ENCODE data around the gene KRTAP2-2.

DNA sequence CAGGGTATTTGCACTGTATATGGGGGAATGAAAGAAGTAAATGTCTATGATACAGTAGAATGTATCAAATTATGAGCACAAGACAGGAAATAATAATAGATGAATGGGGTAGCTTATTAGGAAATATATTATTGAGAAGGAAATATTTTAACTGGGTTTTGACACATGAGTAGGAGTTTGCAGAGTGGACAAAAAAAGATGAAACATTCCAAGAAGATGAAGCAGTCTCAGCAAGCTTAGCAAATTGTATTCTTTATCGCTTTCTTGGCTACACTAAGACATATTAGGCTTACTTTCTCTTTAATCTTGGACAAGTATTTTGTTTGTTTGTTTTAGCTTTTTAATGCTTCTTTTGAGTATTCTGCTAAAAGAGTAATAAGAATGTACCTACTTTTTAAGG, 48.9 kb upstream of the KRTAP2-2 start:
- no peak for TF ChIP-seq POLR2AphosphoS5 (IDR thresholded peaks at IDR 0.05)
- no peak for TF ChIP-seq POLR2A (IDR thresholded peaks at IDR 0.05)
- TF ChIP-seq, protein P1, sequence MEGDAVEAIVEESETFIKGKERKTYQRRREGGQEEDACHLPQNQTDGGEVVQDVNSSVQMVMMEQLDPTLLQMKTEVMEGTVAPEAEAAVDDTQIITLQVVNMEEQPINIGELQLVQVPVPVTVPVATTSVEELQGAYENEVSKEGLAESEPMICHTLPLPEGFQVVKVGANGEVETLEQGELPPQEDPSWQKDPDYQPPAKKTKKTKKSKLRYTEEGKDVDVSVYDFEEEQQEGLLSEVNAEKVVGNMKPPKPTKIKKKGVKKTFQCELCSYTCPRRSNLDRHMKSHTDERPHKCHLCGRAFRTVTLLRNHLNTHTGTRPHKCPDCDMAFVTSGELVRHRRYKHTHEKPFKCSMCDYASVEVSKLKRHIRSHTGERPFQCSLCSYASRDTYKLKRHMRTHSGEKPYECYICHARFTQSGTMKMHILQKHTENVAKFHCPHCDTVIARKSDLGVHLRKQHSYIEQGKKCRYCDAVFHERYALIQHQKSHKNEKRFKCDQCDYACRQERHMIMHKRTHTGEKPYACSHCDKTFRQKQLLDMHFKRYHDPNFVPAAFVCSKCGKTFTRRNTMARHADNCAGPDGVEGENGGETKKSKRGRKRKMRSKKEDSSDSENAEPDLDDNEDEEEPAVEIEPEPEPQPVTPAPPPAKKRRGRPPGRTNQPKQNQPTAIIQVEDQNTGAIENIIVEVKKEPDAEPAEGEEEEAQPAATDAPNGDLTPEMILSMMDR (IDR thresholded peaks at IDR 0.05) = no peak

Measured in stomach (tissue), 4 donors.